IPS-NIHi7 (cell line): ENCODE results near the gene CMTM8.

Experiments used
- DNase-seq: peaks from one replicate; pipeline ENCODE4 v3.0.0; 2012; ENCODE audit warnings: mixed read lengths; ENCODE audit errors: extremely low spot score

CMTM8 gene

DNA sequence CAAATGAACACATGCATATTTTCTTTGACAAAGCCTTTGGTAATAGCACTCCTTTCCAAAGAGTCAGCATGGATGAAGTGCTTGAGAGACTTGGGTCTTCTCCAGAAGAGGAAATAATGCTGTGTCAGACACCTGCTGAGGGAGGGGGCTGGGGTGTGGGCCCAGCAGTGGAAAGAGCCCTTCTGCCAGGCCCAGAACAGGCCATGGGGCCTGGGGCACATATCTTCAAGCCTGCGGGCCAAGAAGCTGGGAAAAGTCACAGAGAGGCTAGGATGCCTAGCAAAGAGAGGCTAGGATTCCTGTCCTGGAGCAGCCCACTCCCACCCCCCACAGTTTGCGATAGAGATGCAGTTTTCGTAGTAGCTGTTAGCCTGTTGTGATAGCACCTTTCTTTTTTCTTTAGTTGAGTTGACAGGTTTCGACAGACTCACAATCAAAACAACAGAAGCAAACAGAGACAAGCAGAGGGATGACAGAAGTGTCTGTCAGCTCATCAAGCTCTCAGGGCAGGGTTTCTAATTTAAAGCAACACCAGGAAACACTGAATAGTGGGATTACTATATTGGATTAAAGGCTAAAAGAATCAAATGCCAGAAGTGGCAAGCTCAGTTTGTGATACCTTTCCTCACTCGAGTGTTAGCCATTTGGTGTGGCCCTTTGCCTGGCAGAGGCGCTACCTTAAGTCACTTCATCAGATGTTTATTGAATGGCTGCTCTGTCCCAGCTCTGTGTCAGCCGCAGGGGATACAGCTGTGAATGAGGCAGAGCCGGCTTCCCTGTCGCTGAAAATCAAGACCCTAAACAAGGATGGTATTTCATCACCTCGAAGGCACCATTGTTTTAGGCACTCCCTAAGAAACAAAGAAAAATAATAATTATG lies 172.1 kb downstream of the CMTM8 start:
- no peak for DNase-seq

DNA sequence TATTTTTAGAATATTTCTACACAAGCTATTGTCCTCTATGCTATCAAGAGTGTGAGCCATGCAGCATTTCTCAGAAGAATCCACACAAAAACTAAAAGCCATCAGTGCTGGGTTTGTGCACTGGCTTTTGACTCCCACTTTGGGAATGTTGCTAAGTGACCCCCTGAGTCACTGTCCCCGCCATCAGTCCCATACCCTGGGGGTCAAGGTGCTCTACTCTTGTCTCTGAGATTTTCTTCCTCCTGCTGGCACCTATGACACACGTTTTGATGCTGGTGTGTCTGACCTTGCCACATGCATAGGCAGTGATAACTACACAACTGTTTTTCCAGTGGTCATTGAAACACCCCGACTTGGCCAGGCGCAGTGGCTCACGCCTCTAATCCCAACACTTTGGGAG lies 173.0 kb downstream of the CMTM8 start:
- no peak for DNase-seq

DNA sequence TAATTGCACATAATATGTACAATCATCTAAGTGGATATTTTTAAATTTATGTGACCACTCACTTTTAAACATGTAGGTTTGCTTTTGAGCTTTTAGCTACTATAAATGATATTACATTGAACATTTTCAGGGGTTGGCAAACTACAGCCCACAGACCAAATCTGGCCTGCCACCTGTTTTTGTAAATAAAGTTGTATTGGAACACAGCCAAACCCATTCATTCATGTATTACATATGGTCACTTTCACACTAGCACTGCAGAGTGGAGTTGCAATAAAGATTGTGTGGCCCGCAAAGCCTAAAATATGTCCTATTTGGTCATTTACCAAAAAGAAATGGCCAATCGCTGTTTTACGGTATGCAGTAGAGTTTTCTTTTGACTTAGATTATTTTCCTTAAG lies 174.4 kb downstream of the CMTM8 start:
- DNase-seq, result no peak

DNA sequence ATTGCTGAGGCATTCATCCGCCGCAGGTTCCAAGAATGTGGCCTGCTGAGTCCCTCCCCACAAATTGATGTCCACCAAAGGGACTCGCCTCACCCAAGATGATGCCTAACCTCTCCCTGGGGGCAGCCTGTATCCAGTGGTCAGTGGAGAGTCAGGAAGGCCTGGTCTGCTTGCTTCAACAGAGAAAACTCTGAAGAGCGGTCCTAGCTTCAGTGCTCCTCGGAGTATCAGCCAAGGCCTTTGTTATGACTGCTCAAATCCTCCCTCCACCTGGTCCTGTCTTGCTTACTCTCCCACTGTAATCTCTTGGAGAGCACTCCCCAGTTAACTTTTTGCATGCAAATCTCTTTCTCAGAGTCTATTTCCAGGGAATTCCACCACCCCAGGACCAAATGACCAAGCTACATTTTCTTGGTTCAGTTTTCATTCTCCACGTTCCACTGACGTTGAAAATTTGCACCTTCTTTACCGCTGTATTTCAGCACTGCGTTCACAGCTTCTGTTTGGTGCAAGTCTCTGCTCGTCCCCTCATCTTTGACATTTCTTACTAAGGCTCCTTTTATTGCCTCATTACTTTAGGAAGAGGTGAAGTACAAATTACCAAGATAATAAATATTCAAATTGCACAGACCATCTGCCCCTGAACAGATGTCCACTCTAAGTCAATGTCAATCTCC lies 175.5 kb downstream of the CMTM8 start:
- DNase-seq, result no peak

DNA sequence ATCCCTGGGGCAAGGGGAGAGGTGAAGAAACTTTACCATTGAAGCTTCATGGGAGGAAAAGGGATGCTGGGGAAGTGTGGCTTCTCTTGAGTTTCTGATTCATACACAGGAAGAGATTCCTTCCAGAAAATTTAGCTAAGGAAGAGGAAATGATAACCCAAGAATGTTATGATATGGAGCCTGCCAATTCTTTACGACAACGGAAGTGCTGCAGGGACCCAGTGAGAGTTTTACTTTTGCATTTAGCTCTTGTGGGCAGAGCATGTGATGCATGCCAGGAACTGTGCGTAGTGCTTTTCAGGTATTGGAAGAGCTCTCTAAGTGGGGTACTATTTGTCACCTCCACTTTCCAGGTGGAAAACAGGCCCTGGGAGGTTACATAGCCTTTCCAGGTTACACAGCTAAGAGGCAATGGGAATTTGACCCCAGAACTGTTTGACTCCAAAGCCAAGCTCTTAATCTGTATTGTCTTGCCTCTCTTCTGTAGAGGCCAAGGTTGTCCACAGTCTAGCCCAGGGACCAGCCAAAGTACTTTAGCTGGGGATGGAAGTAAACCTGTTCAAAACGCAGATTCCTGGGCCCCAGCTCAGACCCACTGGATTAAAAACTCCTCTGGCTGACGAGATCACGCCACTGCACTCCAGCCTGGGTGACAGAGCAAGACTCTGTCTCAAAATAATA lies 176.2 kb downstream of the CMTM8 start:
- DNase-seq, result no peak

DNA sequence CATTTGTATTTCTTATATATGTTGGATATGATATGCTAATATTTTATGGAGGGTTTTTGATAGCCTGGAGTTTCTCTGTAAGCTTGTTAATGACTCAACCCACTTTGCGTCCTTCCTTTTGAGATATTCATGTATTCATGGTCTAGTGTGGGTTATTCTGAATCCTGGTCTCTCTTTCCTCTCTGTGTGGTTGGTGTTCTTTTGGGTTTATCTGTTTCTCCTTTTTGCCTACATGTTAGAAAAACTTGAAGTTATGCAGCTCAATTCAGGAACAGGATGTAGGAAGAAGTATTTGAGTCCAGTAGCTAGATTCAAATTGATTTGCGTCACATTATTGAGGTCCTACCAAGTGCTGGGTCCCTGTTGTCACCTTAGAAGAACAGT lies 181.3 kb downstream of the CMTM8 start:
- DNase-seq, result no peak
